Measurements from ENCODE around the gene ABHD17C.
"Not testable (repeated sequence)": the region's sequence is repeated elsewhere in the genome, so short reads cannot be mapped to it uniquely, and the experiment has no call there.

ABHD17C gene

GRCh38 chr15:80732818-80733217 lies 37.7 kb downstream of the ABHD17C start:
- DNase-seq = no peak

- no peak for DNase-seq
Measured at GRCh38 chr15:80733460-80733859, 38.4 kb downstream of the ABHD17C start.

- DNase-seq = no peak
Measured at GRCh38 chr15:80735344-80735743, 40.2 kb downstream of the ABHD17C start.

- no peak for DNase-seq
Measured at GRCh38 chr15:80736560-80736959, 41.5 kb downstream of the ABHD17C start.

- DNase-seq = no peak
Measured at GRCh38 chr15:80739919-80740318, 44.8 kb downstream of the ABHD17C start.

DNA sequence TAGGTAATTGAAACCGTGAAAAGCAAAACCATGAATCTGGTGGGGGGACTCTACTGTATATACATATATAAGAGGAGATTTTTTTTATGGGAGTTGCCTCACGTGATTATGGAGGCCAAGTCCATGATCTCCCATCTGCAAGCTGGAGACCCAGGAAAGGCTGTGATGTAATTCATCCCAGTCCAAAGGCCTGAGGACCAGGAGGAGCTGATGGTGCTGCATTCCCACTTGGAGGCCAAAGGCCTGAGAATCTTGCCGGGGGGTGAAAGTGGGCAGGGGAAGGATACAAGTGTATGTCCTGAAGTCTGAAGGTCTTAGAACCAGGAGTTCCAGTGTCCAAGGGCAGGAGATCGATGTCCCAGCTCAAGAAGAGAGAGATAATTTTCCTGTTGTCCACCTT lies 47.0 kb downstream of the ABHD17C start:
- DNase-seq = no peak

- DNase-seq = peak; percentile 33
Measured at GRCh38 chr15:80743189-80743833, 48.2 kb downstream of the ABHD17C start.

DNA sequence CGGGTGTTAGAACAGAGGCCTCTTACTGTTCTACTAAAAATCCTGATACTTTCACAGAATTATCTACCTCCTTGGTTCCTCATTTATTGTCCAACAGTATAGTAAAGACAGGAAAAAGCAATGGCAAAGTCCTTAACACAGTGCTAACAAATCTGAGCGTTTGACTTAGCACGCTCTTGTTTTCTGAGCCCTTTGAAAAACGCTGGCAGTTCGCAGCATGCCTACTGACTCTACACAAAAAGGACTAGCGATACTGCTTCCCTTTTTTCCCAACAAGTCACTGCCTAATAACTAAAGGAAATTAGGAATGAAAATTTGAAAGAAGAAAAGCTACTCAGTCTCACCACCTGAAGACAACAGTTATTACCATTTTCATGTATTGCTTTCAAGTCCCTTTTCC lies 49.3 kb downstream of the ABHD17C start:
- DNase-seq = no peak

DNA sequence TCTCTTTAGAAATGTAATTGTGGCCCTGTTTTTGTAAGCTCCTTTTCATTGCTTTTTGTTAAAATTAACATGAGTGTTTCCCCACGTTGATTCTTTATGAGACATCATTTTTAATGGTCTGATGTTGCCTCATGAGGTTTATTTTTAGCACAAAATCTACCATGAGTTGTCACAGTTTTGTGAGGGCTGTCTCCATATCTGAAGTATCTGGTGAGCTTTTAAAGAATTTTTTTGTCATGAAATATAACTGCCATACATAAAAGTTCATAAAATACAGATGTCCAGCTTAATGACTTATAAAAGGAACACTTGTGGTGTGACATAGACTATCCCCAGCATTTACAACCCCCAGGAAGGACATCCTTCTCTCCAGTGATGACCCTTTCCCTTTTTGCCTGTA lies 49.7 kb downstream of the ABHD17C start:
- no peak for DNase-seq

GRCh38 chr15:80745888-80746287 lies 50.8 kb downstream of the ABHD17C start:
- DNase-seq = no peak

GRCh38 chr15:80747317-80748053 lies 52.4 kb downstream of the ABHD17C start:
- DNase-seq = no peak

GRCh38 chr15:80749589-80749988 lies 54.5 kb downstream of the ABHD17C start:
- DNase-seq = no peak

DNA sequence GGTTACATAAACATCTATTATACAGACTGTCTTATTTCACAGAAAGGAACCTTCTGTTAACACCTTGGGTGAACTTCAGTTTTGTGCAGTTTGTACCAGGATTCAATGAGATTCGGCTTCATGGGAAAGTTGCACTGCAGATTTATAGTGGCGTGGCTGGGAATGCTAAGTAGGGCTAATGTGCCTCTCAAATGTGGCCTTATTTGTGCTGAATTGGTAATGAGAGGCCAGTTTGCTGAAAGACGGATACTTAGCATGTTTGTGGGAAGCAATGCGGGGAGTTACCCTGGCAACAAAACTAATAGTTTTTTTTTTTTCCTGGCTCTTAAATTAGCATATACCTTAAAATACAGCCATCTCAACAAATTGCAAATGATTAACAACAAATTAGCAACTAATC lies 55.5 kb downstream of the ABHD17C start:
- DNase-seq = no peak

- DNase-seq = no peak
Measured at GRCh38 chr15:80752204-80752603, 57.1 kb downstream of the ABHD17C start.

DNA sequence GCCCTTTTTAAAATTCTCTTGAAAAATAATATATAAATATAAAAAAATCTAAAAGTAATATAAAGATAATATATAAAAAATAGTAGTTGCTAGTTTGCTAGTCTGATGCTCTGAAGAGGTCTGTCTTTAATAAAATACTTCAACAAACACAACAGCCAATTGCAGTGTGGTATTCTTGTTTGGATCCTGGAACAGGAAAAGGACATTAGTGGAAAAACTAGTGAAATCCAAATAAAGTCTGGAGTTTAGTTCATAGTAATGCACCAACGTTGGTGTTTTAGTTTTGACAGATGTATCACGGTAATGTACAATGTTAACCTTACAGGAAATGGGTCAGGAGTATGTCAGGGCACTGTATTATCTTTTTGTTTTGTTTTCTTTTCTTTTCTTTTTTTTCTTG lies 58.1 kb downstream of the ABHD17C start:
- DNase-seq = no peak

- no peak for DNase-seq
Measured at GRCh38 chr15:80754014-80754413, 58.9 kb downstream of the ABHD17C start.

GRCh38 chr15:80755885-80756284 lies 60.8 kb downstream of the ABHD17C start:
- DNase-seq = no peak

GRCh38 chr15:80758130-80758745 lies 63.1 kb downstream of the ABHD17C start:
- no peak for DNase-seq

- DNase-seq = no peak
Measured at GRCh38 chr15:80760960-80761359, 65.8 kb downstream of the ABHD17C start.

GRCh38 chr15:80761754-80762153 lies 66.6 kb downstream of the ABHD17C start:
- DNase-seq = no peak

GRCh38 chr15:80763235-80763634 lies 68.1 kb downstream of the ABHD17C start:
- not testable (repeated sequence) for DNase-seq

DNA sequence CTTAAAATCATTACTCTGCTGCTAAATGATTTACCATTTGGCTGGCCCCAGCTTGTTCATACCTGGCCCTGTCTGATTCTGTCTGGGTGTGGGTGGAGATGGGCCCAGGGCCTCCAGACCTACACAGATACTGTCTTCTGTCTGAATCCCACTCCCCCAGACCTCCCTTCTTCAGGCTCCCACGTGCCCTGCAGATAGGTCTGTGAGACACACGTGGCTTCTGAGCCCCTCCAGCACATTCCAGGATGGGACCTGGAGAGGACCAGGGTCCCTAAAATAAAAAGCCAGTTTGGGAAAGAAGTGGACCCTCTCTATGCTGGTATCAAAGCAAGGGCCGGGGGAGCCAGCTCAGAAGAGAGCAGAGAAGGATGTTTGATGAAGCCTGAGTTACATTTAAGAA lies 69.4 kb downstream of the ABHD17C start:
- DNase-seq = no peak

GRCh38 chr15:80766275-80766674 lies 71.2 kb downstream of the ABHD17C start:
- no peak for DNase-seq

GRCh38 chr15:80768158-80768557 lies 73.0 kb downstream of the ABHD17C start:
- no peak for DNase-seq

All from NCI-H748 treated with DMSO at 0.1 percent for 48 hours (cell line).